LNCAP (cell line): Measurements from ENCODE around the gene TP53I11.

Experiments
- CTCF ChIP-seq: fragments of 450-650 bp; IDR thresholded peaks from 2 replicates; pipeline ENCODE4 v1.5.1; 2017; ENCODE audit warnings: mild to moderate bottlenecking

TP53I11 gene

GRCh38 chr11:44905131-44905866 is 45.4 kb downstream of the TP53I11 start:
- no peak for TF ChIP-seq CTCF

DNA sequence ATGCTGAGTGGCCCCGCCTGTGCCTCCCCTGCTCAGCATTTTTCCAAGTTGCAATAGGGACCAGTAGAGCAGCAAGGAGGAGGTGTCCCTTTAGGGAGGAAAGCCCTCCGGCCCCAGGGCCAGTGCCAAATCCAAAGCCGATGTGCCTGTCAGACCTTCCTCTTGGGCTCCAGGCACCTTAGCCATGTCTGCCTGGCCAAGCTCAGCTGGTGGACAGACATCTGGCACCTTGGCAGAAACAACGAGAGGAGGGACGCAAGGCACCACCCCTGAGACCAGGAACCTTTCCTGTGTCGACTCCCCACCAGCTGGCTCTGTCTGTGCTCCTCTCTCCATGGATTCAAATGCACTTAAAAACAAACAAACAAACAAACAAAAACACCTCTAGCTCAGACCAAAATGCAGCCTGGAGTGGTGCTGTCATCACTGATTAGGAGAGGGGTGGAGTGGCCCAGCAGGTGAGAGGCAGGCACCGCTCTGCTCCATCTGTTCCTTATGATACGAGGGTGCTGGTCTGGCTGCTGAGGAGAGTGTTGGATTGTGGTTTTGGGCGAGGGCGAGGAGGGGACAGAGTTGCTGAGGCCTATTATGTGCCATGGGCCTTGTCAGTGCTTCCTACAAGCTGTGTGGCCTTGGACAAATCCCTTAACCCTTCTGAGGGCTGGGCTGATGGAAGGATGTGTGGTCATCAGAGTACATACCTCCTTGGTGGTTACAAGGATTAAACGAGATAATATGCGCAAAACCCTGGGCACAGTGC is 46.2 kb downstream of the TP53I11 start:
- TF ChIP-seq CTCF = no peak

DNA sequence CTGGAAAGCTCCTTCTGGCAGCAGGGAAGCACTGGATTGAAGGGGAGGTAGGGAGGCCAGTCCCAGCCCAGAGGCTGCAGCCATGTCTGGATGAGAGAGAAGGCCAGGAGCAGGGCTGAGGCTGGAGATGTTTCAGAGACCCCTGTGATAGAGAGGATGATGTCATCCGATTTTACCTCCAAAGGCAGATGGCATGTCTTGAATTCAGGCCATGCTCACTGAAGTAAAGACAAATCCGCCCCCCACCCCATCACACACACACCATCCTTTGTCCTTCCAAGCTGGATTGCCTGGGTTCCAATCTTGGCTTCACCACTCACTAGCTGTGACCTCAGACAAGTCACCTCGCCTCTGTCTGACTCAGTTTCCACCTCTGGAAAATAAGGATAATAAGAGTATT is 47.2 kb downstream of the TP53I11 start:
- no peak for TF ChIP-seq CTCF

GRCh38 chr11:44903035-44903434 is 47.6 kb downstream of the TP53I11 start:
- no peak for TF ChIP-seq CTCF

- TF ChIP-seq CTCF = no peak
Measured at GRCh38 chr11:44901786-44902185, 48.9 kb downstream of the TP53I11 start.

DNA sequence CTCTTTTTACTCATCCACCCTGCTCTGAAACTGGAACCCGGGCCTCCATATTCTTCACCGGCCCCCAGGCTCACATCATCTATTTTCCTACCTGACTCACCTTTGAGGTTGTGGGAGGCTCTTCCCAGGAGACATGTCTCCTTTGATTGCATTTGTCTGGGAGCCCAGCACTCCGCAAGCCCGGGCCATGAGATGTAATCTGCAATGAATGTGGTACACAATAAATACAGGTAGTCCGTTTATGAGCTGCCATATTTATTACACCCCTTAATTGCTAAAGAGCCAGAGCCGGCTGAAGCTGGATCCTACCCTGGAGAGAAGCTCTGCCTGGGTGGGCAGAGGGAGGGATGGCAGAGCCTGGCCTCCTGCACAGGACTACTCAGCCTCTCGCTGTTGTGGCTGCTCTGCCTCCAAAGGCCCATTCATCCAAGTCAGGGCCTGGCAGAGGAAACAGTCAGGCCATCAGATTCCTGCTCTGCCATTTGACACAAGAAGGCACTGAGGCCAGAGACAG is 49.5 kb downstream of the TP53I11 start:
- no peak for TF ChIP-seq CTCF

- no peak for TF ChIP-seq CTCF
Measured at GRCh38 chr11:44899959-44900358, 50.7 kb downstream of the TP53I11 start.
